Psoas muscle (tissue), 8 donors: ENCODE results near the gene ALKBH7. TPM values are rescaled to one million over a fixed set of nuclear protein-coding genes. Genes with fewer than 3 reads are reported as not detected.

Experiments
- ATAC-seq, 4 donors: fragments of 200-7000 bp; cut with Tn5 transposase; one replicate each; pipeline ENCODE4 v1.9.1; 2020; ENCODE audit warnings: moderate library complexity in 3 of 4, mild to moderate bottlenecking in 2 of 4
- DNase-seq, 2 donors: peaks; one replicate each; pipeline ENCODE4 v3.0.0-alpha.2; 2020
- H3K27ac ChIP-seq: fragments of 200-600 bp; one replicate; pipeline ENCODE4 v1.8.0; 2022
- H3K27me3 ChIP-seq, 3 donors: fragments of 200-600 bp in 1 of 3; one replicate each; pipeline versions ENCODE4 v1.6.1 to v1.8.0; 2013 to 2022; ENCODE audit warnings: low read length in 2 of 3, mild to moderate bottlenecking in 2 of 3, moderate library complexity in 1 of 3; ENCODE audit not compliant: insufficient read depth in 3 of 3
- H3K36me3 ChIP-seq, 2 donors: fragments of 200-600 bp in 1 of 2; one replicate each; pipeline versions ENCODE4 v1.6.1 to v1.8.0; 2013 to 2022; ENCODE audit warnings: low read depth in 1 of 2, mild to moderate bottlenecking in 1 of 2, moderate library complexity in 1 of 2; ENCODE audit not compliant: insufficient read depth in 1 of 2
- H3K4me1 ChIP-seq: fragments of 200-600 bp; one replicate; pipeline ENCODE4 v1.8.0; 2022
- H3K4me3 ChIP-seq: fragments of 200-600 bp; one replicate; pipeline ENCODE4 v1.8.0; 2022; ENCODE audit warnings: mild to moderate bottlenecking
- H3K9me3 ChIP-seq: fragments of 200-600 bp; one replicate; pipeline ENCODE4 v1.8.0; 2022
- CTCF ChIP-seq: fragments of 200-600 bp; IDR thresholded peaks from one replicate; pipeline ENCODE4 v1.8.0; 2022; ENCODE audit warnings: antibody characterized with exemption
- WGBS, 3 donors: extraction: QIAGEN DNeasy Blood & Tissue Kit; methylation state at CpG; one replicate each; pipeline versions ENCODE4 v1.1.6 to v1.1.7; 2013; 5-methylcytosine and 5-hydroxymethylcytosine counted together
- intact Hi-C, 2 donors: fragments of 100-400 bp; cut with DNase I; formaldehyde crosslinking; loops; one replicate each; pipeline versions ENCODE4 v1.11.0 to v1.14.2; 2022
- polyA plus RNA-seq, 3 donors: library from polyadenylated mRNA; stranded (reverse); fragments of 200-250 nt; gene quantifications; one replicate each; pipeline ENCODE4 v1.2.3, GENCODE V29; 2013
- total RNA-seq, 4 donors: library from RNA; stranded (reverse); fragmentation: NEBNext Ultra II Directional in 2 of 4; extraction: Animal tissue kit (Norgen Biotek cat#: 25700) in 2 of 4; gene quantifications; one replicate each; pipeline versions ENCODE4 v1.2.1 to v1.2.4, GENCODE V29; 2021 to 2023
- donor health status: healthy with polysubstance abuse.
- donor health status: DM: no; HTN: no; CAD: no; lungs with moderate emphysema.
- donor health status: Bipolar disorder and iron deficiency.
- donor health status: healthy.
- donor health status: DM: yes; HTN: yes; CAD: no.
- donor health status: DM: no; HTN: no; CAD: no.
- donor health status: DM: no; HTN: no; CAD: no.
- donor health status: DM: yes; HTN: yes; CAD: no.

ALKBH7 gene
- total and polyA plus RNA-seq, 7 donors = 71.5 to 120 (median 99.5) TPM

GRCh38 chr19:6412447-6413091 lies 40.0 kb downstream of the ALKBH7 start:
- ATAC-seq = peak; percentile 47 to 71 (median 59)
- intact Hi-C loops = no loop called here
- TF ChIP-seq CTCF = peak; percentile 42
- no peaks in the 10 kb centered on the region for H3K4me1 ChIP-seq
- peak in 1 of 2 donors; percentile 56 for DNase-seq
- no peaks in the 10 kb centered on the region for H3K27me3 ChIP-seq
- no peak overlapping the region for H3K4me3 ChIP-seq
- H3K27ac ChIP-seq = no peak overlapping the region
- peaks cover 15 to 45% of the 10 kb centered on the region in 2 donors for H3K36me3 ChIP-seq
- no peaks in the 10 kb centered on the region for H3K9me3 ChIP-seq
- WGBS, 3 donors = 48 to 55% (median 53%) methylated on average over 15 of the region's 15 CpGs

- DNase-seq = no peak
Observed at GRCh38 chr19:6413291-6413690, 40.7 kb downstream of the ALKBH7 start.

GRCh38 chr19:6413721-6414643 lies 41.4 kb downstream of the ALKBH7 start:
- WGBS, 3 donors = 75 to 78% (median 76%) methylated on average over 39 to 42 of the region's 42 CpGs
- no peak overlapping the region for H3K4me3 ChIP-seq
- TF ChIP-seq CTCF = no peak
- ATAC-seq (no peak), DNase-seq (no peak)
- intact Hi-C loops = no loop called here
- no peaks in the 10 kb centered on the region for H3K27me3 ChIP-seq
- H3K4me1 ChIP-seq = no peaks in the 10 kb centered on the region
- H3K36me3 ChIP-seq = peaks cover 15 to 59% of the 10 kb centered on the region in 2 donors
- H3K9me3 ChIP-seq = no peaks in the 10 kb centered on the region
- H3K27ac ChIP-seq = no peak overlapping the region

More at GRCh38 chr19:6413291-6413690, 40.7 kb downstream of the ALKBH7 start:
- no peak for ATAC-seq
- Histone ChIP-seq H3K27ac (no peak overlapping the region), H3K4me1 (no peaks in the 10 kb centered on the region), H3K27me3 (no peaks in the 10 kb centered on the region), H3K36me3 (peaks cover 15 to 52% of the 10 kb centered on the region in 2 donors), H3K9me3 (no peaks in the 10 kb centered on the region), H3K4me3 (no peak overlapping the region)
- WGBS, 3 donors = 72 to 76% (median 74%) methylated on average over 10 of the region's 10 CpGs
- TF ChIP-seq CTCF = no peak
- intact Hi-C loops = no loop called here

DNA sequence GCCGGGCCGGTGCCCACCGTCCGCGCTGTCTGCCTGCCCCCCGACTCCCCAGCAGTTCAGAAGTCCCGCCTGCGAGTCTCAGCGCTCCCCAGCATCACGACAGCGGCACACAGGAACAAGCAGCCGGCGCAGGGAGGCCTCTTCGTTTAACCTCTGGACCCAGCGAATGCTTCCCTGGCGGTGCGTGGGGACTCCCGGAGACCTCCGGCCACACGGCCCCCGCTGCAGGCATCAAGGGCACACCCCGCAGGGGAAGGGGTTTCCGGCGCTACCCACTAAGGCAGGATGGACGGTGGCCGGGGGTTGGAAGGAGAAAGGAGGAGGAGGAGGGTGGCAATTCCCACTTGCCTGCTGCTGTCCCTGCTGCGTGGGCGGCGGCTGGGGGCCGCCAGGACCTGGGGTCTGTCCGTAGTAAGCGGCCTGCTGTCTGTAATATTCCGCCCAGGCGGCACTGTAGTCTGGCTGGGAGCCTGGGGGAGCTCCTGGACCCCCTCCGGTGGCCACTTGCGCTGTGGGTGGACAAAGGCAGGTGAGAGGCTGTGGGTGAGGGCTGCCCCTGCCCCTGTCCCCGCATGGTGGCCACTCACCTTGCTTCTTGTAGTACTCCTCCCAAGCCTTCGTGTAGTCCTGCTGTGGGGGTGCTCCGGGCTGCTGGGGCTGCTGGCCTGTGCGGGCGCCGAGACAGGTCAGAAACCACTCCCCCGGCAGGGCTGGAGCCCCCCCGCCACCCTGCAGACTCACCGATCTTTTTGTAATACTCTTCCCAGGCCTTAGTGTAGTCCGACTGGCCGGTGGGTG lies 42.4 kb downstream of the ALKBH7 start:
- H3K4me3 ChIP-seq = no peak overlapping the region
- H3K4me1 ChIP-seq = no peaks in the 10 kb centered on the region
- DNase-seq (peak in 1 of 2 donors; percentile 50), ATAC-seq (no peak)
- intact Hi-C loops = no loop called here
- no peaks in the 10 kb centered on the region for H3K27me3 ChIP-seq
- TF ChIP-seq CTCF = no peak
- peaks cover 15 to 69% of the 10 kb centered on the region in 2 donors for H3K36me3 ChIP-seq
- H3K27ac ChIP-seq = no peak overlapping the region
- no peaks in the 10 kb centered on the region for H3K9me3 ChIP-seq
- 89 to 92% (median 90%) methylated on average over 41 to 47 of the region's 47 CpGs for WGBS, 3 donors
